T-helper 22 cell (primary cell): ENCODE data around the gene MAPK8.
"Not testable (repeated sequence)": the region's sequence is repeated elsewhere in the genome, so short reads cannot be mapped to it uniquely, and the experiment has no call there.

Experiments
- DNase-seq: peaks from one replicate; pipeline ENCODE4 v3.0.0-alpha.2; 2020; ENCODE audit warnings: low read depth

MAPK8 gene

DNA sequence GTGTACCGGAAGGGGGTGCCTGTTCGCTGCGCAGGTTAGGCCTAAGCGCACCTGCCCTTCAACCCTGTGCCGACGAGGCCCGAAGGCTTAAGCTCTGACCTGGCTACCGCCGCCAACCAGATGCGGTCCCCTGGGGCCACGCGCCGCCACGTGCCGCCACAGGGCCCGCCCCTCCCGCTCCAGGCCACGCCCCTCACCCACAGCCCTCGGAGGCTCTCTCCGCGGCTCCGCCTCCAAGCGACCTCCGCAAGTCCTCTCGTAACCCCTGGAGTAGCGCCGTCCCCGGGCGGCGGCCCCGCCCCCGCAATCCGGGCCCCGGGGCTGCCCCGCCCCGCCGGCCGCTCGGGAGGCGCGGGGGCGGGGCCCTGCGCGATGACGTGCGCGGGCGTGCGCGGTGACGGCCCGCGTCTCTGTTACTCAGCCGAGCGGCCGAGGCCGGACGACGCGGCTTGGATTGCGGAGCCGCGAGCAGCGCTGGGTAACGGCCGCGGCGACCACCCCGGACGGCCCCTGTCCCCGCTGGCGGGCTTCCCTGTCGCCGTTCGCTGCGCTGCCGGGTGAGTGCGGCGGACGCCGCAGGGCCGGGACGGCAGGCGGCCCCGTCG lies at the start of gene MAPK8:
TSS of gene MAPK8 (plus strand) at position 413 of the 605 bp plus-strand sequence. CDS start 94,984 bp downstream, outside the sequence.
- DNase-seq = peak; percentile 87

DNA sequence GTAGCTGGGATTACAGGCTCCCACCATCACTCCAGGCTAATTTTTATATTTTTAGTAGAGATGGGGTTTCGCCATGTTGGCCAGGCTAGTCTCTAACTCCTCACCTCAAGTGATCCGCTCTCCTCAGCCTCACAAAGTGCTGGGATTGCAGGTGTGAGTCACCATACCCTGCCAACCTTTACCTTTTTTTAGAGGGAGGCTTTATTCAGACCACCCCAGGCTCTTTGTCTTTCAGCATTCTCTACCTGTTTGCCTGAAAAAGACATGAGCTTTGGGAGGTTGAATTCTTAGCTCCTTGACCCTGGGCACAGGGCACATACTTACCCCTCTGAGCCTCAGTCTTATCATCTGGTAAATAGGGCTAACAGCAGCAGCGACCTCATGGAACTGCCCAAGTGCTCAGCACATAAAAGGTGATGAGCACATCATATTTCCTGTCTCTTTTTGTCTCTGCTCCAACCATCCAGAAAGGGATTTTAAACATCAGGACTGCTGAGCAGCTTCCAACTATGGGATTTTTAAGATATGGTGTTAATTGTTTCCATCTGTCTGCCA lies 49.0 kb upstream of the MAPK8 start:
- DNase-seq = no peak

DNA sequence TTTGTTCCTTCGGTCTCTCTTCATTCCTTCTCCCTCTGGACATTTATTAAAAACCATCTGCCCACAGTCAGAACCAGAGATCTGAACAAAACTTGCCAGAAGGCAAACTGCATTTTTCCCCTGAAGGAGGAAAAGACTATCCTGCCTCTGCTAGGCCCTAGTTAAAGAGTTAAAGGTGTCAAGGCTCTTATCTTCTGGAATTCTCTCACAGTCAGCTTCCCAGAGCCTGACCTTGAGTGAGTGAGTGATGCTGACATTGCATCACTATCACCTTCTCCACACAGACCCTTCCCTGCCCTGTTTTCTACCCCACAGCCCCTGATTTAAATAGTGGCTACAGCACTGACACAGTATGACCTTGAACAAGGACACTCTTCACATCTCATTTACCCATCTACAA lies 48.4 kb upstream of the MAPK8 start:
- no peak for DNase-seq

DNA sequence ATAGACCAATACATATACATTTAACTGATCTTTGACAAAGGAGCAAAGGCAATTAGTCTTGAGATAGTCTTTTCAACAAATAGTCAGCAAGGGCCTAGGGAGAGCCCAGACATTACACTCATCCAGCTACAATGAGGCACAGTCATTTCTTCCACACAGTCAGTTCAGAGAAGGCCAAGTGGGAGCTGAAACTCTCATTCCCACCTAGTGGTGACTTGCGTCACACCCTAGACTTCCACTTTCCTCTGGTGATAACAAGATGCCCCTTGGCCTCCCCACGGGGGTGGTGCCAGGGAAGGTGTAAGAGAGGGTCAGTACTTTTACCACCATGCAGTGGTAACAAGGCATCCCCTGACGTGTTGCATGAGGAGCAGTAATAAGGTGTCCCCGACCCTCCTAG lies 39.9 kb upstream of the MAPK8 start:
- no peak for DNase-seq

DNA sequence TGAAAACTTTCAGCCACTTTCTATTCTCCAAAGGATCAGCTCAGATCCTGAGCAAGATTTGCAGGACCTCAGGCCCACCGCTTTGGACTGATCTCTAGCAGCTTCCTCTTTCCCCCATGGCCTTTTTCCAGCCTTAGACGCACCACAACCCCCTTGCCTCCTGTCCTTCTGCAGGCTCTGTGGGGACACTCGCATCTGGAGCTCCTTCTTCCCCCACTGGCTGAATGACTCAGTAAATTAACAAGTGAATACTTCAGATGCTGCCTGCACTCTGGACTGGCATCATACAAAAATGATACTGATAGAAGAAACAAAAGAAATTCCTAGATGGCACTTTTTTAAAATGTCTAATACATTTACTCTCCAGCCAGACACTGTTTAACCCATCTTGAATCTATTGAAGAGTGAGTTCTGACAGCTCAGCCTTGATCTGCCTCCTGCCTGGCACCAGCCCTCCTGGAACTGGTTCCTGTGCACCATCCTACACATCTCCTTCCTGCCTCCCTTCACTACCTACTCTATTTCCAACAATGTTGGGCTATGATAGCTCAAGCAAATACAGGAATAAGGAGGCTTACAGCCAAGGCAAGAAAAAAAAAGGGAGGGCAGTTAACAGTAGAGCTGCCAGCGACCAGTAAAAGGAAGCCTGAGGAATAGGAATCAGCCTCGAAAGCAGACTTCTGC lies 35.3 kb upstream of the MAPK8 start:
- DNase-seq = no peak

DNA sequence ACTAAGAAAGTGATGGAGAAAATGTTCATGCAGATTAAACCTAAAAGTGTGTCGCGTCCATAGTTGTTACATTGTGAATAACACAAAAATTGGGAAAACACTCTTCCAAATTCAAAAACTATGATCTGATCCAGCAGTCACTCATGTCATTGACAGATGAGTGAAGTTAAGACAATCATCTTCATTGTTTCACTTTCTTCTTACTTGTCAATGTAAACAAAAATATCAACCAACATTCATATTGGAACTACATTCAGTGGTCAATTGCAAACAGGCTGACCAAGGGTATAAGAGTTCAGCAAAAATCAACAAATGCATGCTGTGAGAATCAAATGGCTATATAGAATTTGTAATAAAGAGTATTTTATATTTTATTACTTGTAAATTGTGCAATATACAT lies 33.8 kb upstream of the MAPK8 start:
- DNase-seq = no peak

DNA sequence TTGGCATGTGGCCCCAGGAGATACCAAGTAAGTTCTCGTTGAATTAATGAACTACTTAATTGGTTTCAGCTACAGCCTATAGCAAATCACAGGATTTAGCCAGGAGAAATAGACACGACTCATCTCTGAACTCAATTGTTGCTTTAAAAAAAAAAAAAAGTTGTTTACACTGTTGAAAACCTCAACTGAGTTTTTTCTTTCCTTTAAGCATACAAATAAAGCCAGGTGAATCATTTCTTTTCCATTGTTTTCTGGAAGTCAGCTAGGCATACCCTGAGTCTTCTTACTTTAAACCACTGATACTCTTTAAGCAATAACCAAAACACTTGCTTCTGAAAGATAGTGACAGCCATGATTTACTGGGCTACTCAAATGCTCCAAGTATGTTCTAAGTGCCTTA lies 32.7 kb upstream of the MAPK8 start:
- no peak for DNase-seq

DNA sequence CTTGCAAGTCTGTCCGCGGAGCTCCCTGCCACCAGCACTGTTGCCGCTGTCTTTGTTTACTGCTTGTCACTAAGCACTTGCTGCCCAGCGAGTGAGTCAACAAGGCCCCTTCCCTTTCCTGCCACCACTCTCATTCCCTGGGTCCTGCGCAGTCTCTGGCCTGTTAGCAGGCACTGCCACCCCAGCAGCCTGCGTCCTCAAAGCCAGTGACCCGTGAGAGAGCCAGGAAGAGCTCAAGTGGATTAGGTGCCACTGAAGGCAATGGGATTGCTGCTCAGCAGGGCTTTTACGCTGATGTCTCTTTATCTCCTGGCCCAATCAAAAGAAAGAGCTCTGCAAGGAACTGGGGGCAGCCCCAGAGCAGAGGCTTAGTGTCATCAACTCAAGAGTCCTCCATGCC lies 31.8 kb upstream of the MAPK8 start, which contains the start of gene FRMPD2:
TSS of gene FRMPD2 (minus strand) at position 61 of the 400 bp plus-strand sequence. CDS start 129 bp downstream, outside the sequence.
- no peak for DNase-seq

DNA sequence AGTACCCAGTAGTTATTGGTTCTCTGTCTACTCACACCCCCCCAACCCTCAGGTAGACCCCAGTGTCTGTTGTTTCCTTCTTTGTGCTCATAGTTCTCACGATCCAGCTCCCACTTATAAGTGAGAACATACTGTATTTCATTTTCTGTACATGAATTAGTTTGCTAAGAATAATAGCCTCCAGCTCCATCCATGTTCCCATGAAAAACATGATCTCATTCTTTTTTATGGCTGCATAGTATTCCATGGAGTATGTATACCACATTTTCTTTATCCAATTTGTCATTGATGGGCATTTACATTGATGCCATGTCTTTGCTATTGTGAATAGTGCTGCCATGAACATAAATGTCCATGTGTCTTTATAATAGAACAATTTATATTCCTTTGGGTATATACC lies 29.4 kb upstream of the MAPK8 start:
- DNase-seq = no peak

DNA sequence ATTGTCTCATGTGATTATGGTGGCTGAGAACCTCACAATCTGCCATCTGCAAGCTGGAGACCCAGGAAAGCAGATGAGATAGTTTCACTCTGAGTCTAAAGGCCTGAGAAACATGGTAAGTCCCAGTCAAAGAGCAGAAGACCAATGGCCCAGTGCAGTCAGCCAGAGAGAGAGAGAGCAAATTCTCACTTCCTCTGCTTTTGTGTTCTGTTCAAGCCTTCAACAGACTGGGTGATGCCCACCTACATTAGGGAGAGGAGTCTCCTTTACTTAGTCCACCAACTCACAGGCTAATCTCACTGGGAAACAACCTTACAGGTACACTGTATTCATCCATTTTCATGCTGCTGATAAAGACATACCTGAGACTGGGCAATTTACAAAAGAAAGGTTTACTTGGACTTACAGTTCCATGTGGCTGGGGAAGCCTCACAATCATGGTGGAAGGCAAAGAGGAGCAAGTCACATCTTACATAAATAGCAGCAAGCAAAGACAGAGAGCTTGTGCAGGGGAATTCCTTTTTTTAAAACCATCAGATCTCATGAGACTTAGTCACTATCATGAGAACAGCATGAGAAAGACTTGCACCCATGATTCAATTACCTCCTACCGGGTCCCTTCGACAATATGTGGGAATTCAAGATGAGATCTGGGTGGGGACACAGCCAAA lies 27.3 kb upstream of the MAPK8 start:
- DNase-seq = no peak

DNA sequence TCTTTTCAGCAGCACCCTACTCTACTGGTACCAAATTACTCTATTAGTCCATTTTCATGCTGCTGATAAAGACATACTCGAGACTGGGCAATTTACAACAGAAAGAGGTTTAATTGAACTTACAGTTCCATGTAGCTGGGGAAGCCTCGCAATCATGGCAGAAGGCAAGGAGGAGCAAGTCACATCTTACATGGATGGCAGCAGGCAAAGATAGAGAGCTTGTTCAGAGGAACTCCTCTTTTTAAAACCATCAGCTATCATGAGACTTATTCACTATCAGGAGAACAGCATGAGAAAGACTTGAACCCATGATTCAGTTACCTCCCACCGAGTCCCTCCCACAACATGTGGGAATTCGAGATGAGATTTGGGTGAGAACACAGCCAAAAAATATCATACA lies 24.8 kb upstream of the MAPK8 start:
- DNase-seq = not testable (repeated sequence)

DNA sequence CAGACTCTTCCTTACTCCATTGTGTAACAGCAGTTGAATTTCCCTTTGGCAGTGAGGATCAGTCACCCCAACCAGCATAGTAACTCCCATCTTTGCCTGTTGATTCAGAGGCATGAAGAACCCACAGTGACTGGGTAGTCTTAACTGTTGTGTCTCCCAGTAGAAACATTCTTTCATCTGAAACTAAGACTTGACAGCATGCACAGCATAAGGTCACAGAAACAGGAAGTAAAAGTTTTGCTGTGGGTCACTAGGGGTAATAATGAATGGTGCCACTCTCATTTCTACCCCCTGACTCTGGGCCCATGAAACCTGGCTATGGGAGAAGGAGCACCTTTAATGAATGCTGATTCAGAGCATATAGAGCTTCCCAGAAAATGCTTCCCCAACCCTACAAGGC lies 23.6 kb upstream of the MAPK8 start:
- DNase-seq = no peak

DNA sequence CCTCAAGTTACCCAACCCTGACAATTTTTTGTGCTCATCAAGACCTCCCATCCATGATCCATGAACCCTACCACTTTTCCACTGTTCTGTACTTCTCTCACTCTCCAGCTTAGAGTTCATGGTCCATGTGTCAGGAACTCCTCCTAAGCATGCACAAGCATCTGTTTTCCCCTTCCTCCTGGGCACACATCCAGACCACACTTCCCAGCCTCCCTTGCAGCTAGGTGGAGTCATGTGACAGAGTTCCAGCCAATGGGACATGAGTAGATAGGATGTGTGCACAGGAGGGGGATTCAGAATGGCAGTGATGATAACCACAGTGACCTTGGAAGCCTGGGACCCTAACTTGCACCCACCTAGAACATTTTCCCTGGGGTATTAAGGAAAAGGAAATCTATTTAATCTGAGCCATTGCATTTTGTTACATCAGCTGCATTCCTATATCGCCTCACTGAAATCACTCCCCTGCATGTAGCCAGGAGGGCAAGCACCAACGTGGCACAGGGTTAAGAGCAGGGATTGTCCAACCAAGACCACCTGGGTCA lies 22.4 kb upstream of the MAPK8 start:
- no peak for DNase-seq

DNA sequence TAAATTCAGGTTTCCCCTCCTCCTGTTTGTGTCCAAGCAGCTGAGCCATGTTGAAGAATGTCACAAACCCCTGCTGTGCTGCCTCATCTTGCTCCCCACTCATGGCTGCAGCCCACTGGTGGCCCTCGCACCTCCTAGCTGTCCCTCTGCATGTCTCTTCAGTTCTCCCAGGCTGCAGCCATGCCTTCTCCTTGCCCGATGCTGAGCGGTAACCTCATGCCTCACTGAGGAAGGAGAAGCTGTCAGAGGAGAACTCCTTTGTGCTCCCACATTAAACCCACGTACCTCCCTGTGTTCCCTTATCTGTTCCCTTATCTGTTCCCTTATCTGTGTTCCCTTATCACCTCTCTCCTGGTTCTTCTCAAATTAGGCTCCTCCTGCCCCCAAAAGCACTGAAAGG lies 21.7 kb upstream of the MAPK8 start:
- no peak for DNase-seq

DNA sequence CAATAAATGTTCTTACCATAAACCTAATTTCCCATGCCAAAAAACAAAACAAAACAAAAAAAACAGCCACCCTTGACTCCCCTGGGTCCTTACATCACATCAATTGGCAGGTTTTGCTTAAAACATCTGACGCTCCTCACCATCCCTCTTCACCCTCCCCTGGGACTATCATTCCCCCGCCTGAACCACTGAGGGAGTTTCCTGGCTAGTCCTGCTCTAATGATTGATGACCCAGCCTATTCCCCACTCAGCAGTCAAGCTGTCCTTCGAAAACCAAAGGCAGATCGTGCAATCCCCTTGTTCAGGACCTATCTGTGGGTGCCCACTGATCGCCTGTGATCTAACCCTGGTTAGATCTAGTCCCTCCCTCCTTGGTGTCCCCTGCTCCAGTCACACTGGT lies 20.8 kb upstream of the MAPK8 start:
- no peak for DNase-seq

DNA sequence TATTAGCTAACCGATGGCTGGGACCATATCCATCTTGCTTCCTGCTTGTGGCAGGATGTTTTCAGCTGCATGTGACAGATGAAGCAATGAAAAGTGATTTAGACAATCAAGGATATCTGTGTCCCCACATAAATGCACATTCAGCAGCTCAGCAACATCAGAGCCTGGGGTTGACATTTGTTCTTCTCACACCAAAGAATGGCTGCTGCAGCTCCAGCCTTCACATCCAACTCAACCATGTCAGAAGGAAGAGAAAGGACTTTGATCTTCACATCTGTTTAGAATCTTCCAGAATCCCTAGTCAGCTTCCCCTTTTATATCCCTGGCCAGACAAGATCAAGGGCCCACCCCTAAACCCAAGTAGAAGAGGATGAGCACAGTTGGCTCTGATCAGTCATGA lies 20.1 kb upstream of the MAPK8 start:
- DNase-seq = no peak

DNA sequence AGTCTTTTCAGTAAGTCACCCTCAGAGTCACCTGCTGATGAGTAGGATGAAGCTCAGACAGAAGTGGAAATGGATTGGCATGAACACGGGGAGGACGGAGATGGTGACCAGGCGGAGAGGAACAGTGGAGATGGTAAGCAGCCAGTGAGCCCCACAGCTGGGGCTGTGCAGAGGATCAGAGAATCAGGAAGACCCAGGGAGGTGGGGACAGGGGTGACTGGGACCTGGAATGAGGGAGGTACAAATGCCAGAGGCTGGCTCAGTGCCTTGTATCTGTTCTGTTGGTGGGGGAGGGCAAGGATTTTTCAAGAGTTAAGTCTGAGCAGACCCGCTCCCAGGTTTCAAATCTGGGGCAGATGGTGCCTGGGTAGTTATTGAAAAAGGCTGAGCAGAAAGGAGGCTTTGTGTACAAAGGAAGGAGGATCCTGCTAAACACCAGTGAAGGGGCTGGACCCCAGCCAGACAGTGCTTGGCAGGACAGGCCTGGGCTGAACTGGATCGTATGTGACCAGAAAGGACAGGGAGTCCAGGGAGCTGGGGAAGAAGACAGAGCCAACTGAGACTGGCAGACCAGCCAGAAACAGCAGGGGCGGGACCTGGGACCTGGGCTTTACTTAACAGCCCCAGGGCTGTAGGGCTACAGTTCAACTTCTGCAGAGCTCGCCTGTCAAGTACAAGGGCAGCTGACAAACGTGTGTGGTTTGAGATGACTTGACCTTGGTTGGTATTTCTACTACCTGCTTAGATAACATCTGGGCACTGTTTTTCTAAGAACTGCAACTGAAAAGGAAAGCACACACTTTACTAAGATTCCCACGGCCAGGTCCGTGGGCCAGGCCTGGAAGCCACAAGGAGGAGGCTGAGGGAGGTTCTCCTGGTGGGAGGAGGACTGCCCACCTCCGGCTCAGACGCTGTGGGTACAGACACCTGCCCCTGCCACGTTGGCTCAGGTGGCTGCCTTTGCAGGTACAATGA lies 18.8 kb upstream of the MAPK8 start:
- DNase-seq = no peak

DNA sequence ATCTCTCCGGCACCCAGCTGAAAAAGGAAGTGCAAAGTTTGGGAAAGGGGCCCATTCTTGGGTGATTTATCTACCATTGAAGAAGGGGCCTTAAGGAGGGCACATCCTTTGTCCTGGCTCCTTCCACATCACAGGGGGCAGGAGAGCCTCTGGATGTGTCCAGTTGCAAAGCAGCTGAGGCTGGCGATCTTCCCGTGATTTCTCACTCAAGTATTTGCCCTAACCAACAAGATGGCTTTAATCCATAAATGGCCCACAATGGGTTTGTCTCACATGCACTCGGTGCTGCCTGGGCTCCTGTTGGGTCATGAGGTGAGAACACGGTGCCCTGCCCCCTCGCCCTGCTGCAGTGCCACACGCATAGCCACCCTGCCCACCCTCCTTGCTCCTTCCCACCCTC lies 17.8 kb upstream of the MAPK8 start:
- DNase-seq = no peak

DNA sequence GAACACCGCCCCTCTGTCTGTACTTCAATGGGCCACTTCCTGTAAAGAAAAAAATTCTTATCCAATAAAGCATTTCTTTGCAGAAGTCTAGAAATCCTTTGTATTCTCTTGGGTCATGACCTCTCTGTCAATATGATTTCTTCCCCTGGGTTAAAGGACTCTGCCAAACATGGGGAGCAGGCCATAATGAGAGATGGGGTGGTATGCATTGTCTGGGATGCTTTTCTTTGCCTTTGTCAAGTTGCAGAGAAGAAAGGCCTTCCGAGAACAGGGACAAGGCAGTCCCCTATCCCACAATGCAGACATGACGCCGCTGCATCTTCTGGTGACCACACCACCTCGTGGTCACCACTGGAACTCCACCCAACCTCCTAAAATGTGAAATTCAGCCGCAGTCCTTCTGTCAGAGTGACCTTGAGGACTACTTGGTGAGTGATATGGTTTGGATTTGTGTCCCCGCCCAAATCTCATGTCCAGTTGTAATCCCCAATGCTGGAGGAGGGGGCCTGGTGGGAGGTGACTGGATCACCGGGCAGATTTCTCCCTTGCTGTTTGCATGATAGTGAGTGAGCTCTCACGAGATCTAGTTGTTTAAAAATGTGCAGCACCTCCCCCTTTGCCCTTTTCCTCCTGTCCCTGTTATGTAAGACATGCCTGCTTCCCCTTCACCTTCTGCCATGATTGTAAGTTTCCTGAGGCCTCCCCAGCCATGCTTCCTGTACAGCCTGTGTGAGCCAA lies 16.8 kb upstream of the MAPK8 start:
- DNase-seq = no peak

DNA sequence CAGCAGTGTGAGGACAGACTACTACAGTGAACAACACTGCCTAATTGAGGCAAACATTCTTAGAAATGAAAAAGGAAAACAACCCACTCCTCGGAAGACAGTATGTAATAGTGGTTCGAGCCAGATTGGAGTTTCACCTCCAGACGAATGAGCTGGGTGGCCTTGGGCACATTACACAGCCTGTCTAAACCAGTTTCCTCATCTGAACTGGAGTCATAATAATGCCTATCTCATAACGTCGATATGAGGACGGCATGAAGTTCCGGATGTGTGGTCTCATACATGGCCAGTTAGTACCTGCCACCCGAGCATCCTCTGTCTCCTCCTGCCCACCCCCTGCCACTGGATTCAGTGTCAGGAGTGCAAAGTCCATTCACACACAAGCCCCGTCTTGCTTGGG lies 16.2 kb upstream of the MAPK8 start:
- DNase-seq = no peak

DNA sequence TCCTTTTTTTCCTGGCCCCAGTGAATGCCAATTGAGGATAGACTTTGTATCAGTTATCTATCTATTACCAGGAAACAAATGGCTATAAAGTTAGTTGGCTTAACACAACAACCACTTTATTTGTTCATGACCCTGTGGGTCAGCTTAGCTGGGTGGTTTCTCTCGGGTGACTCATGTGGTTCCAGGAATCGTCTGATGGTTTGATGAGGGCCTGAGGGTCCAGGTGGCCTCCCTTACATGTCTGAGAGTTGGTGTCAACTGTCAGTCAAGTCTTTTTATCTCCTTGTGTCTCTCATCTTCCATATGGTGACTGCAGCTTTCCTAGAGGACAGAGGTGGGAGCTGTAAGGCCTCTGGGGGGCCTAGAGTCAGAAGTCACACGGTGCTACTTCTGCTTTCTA lies 15.3 kb upstream of the MAPK8 start:
- DNase-seq = no peak
